ENCODE measurements around the gene HSPB3. TPM values are rescaled to one million over a fixed set of nuclear protein-coding genes. Genes with fewer than 3 reads are reported as not detected.
A peak's percentile ranks its signal among the peaks of the same experiment; 100 is the strongest.
"Not testable (repeated sequence)": the region's sequence is repeated elsewhere in the genome, so short reads cannot be mapped to it uniquely, and the experiment has no call there.

The HSPB3 gene
- total RNA-seq, 1 experiment from 2014 or later = not detected

GRCh38 chr5:54454602-54455001, 897 bp upstream of the HSPB3 start:
- no peak for DNase-seq (ENCODE audit: low read depth)

- DNase-seq (ENCODE audit: low read depth) = peak; percentile 10
Observed at GRCh38 chr5:54457094-54457862, 1.8 kb downstream of the HSPB3 start.

- no peak for DNase-seq (ENCODE audit: low read depth)
Observed at GRCh38 chr5:54458221-54458620, 2.7 kb downstream of the HSPB3 start.

- DNase-seq (ENCODE audit: low read depth) = peak; percentile 53
Observed at GRCh38 chr5:54460181-54460919, 4.9 kb downstream of the HSPB3 start.

- DNase-seq (ENCODE audit: low read depth) = no peak
Observed at GRCh38 chr5:54462281-54462680, 6.8 kb downstream of the HSPB3 start.

- no peak for DNase-seq (ENCODE audit: low read depth)
Observed at GRCh38 chr5:54463713-54464112, 8.2 kb downstream of the HSPB3 start.

- no peak for DNase-seq (ENCODE audit: low read depth)
Observed at GRCh38 chr5:54469622-54470021, 14.1 kb downstream of the HSPB3 start.

GRCh38 chr5:54470128-54470527, 14.6 kb downstream of the HSPB3 start:
- DNase-seq (ENCODE audit: low read depth) = no peak

GRCh38 chr5:54470677-54471076, 15.2 kb downstream of the HSPB3 start:
- DNase-seq (ENCODE audit: low read depth) = no peak

- DNase-seq (ENCODE audit: low read depth) = no peak
Observed at GRCh38 chr5:54471398-54471797, 15.9 kb downstream of the HSPB3 start.

GRCh38 chr5:54476682-54477081, 21.2 kb downstream of the HSPB3 start:
- no peak for DNase-seq (ENCODE audit: low read depth)

GRCh38 chr5:54477941-54478478, 22.5 kb downstream of the HSPB3 start:
- no peak for DNase-seq (ENCODE audit: low read depth)

- no peak for DNase-seq (ENCODE audit: low read depth)
Observed at GRCh38 chr5:54480296-54480695, 24.8 kb downstream of the HSPB3 start.

GRCh38 chr5:54484219-54484894, 28.9 kb downstream of the HSPB3 start:
- DNase-seq (ENCODE audit: low read depth) = no peak

GRCh38 chr5:54485659-54486058, 30.2 kb downstream of the HSPB3 start:
- not testable (repeated sequence) for DNase-seq (ENCODE audit: low read depth)

- DNase-seq (ENCODE audit: low read depth) = not testable (repeated sequence)
Observed at GRCh38 chr5:54489648-54489979, 34.1 kb downstream of the HSPB3 start.

- DNase-seq (ENCODE audit: low read depth) = no peak
Observed at GRCh38 chr5:54491326-54491725, 35.8 kb downstream of the HSPB3 start.

GRCh38 chr5:54492178-54492577, 36.7 kb downstream of the HSPB3 start:
- no peak for DNase-seq (ENCODE audit: low read depth)

- no peak for DNase-seq (ENCODE audit: low read depth)
Observed at GRCh38 chr5:54495027-54495426, 39.5 kb downstream of the HSPB3 start.
